ENCODE data around the gene SLC5A6.

GRCh38 chr2:27245116-27245515 is 33.0 kb upstream of the SLC5A6 start:
- TF ChIP-seq CTCF (conservative IDR thresholded peaks at IDR 0.05; ENCODE audit: low read length) (no peak), EZH2phosphoT487 (IDR thresholded peaks at IDR 0.05; ENCODE audit: borderline replicate concordance, low read depth, low read length) (no peak)
